ENCODE measurements around the gene ZNF837. TPM values are rescaled to one million over a fixed set of nuclear protein-coding genes. Genes with fewer than 3 reads are reported as not detected.

The ZNF837 gene
- total and polyA plus RNA-seq, 2 donors (not counting 1 experiment from before 2014, with no cell fraction given): 0.27 to 1.8 TPM

DNA sequence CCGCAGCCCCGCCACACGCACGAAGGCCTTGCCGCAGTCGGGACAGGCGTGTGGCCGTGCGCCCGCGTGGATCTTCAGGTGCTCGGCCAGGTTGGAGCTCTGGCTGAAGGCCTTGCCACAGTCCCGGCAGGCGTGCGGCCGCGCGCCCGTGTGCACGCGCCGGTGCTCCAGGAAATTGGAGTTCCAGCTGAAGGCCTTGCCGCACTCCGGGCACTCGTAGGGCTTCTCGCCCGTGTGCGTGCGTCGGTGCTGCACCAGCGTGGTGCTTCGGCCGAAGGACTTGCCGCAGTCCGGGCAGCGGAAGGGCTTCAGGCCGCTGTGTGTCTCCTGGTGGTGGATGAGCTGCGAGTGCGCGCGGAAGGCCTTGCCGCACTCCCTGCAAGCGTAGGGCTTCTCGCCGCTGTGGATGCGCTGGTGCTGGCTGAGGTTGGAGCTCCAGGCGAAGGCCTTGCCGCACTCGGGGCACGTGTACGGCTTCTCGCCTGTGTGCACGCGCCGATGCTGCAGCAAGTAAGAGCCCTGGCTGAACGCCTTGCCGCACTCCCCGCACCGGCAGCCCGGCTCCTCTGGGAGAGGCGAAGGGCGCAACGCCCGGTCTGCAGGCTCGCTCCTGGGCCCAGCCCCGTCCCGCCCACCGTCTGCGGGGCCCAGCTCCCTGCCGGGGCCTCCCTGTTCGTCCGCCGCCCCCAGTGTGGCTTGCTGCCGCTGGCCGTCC, 23.9 kb downstream of the ZNF837 start:
- no peaks in the 10 kb centered on the region for H3K36me3 ChIP-seq (ENCODE audit: control insufficient read depth, insufficient read depth, low read length)
- H2AFZ ChIP-seq (ENCODE audit: low read length): no peak overlapping the region
- H3K4me3 ChIP-seq (replicated peaks in 1 of 4; ENCODE audit: control extremely low read depth in 1 of 4, insufficient read depth in 1 of 4, low read depth in 3 of 4, low read length in 4 of 4): peak overlapping the region in 1 of 4 experiments; percentile 33
- no peaks in the 10 kb centered on the region for H3K9me3 ChIP-seq (ENCODE audit: control insufficient read depth, insufficient read depth, low read depth, low read length)
- H4K20me1 ChIP-seq (ENCODE audit: control insufficient read depth, extremely low read depth, insufficient read depth, low read length): no peaks in the 10 kb centered on the region
- peaks cover 2% of the 10 kb centered on the region for H3K4me1 ChIP-seq (ENCODE audit: control insufficient read depth, extremely low read depth, insufficient read depth, low read length)
- no peak overlapping the region for H3K9ac ChIP-seq (ENCODE audit: insufficient read depth, low read length)
- TF ChIP-seq EZH2 (IDR thresholded peaks at IDR 0.05; ENCODE audit: low read length, missing control alignments) (no peak), CTCF (conservative IDR thresholded peaks at IDR 0.05 in 1 of 2, IDR thresholded peaks at IDR 0.05 in 1 of 2; ENCODE audit: low read depth in 1 of 2, low read length in 2 of 2) (no peak)
- no peaks in the 10 kb centered on the region for H3K79me2 ChIP-seq (ENCODE audit: control insufficient read depth, insufficient read depth, low read length)
- H3K27me3 ChIP-seq (ENCODE audit: control insufficient read depth, insufficient read depth, low read length): no peaks in the 10 kb centered on the region
- H3K27ac ChIP-seq (ENCODE audit: insufficient read depth, low read length): no peak overlapping the region
- DNase-seq (ENCODE audit: low read depth in 2 of 2): peak in 1 of 2 donors; percentile 14
- H3K4me2 ChIP-seq (ENCODE audit: extremely low read depth, insufficient read depth, low read length): no peak overlapping the region

DNA sequence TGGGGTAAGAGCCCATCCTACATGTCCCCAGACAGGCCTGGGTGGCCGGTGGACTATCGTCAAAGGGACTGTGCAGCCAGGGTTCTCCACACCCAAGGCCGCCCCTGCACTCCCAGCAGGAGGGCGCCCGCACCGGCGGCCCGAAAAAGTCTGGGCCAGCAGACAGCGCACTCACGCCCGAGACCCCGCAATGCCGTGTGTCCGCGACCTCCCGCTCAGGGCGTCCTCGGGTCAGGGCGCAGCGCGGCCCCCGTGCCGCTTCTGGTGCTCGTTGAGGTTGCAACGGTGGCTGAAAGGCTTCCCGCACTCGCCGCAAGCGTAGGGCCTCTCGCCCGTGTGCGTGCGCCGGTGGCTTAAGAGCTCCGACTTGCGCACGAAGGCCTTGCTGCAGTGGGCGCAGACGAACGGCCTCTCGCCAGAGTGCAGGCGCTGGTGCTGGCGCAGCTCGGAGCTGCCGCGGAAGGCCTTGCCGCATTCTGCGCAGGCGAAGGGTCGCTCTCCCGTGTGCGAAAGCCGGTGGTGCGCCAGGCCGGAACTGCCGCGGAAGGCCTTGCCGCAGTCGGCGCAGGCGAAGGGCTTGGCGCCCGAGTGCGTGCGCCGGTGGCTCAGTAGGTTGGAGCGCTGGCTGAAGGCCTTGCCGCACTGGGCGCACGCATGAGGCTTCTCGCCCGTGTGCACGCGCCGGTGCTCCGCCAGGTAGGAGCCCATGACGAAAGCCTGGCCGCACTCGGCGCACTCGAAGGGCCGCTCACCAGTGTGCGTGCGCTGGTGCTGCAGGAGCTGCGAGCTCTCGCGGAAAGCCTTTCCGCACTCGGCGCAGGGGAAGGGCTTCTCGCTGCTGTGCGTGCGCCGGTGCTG, 24.7 kb downstream of the ZNF837 start:
- Histone ChIP-seq H3K4me1 (ENCODE audit: control insufficient read depth, extremely low read depth, insufficient read depth, low read length) (no peaks in the 10 kb centered on the region), H3K36me3 (ENCODE audit: control insufficient read depth, insufficient read depth, low read length) (no peaks in the 10 kb centered on the region), H3K27ac (ENCODE audit: insufficient read depth, low read length) (no peak overlapping the region), H3K9ac (ENCODE audit: insufficient read depth, low read length) (no peak overlapping the region), H4K20me1 (ENCODE audit: control insufficient read depth, extremely low read depth, insufficient read depth, low read length) (no peaks in the 10 kb centered on the region), H3K9me3 (ENCODE audit: control insufficient read depth, insufficient read depth, low read depth, low read length) (no peaks in the 10 kb centered on the region), H3K4me3 (replicated peaks in 1 of 4; ENCODE audit: control extremely low read depth in 1 of 4, insufficient read depth in 1 of 4, low read depth in 3 of 4, low read length in 4 of 4) (peak overlapping the region in 1 of 4 experiments; percentile 33), H2AFZ (ENCODE audit: low read length) (no peak overlapping the region), H3K27me3 (ENCODE audit: control insufficient read depth, insufficient read depth, low read length) (no peaks in the 10 kb centered on the region), H3K79me2 (ENCODE audit: control insufficient read depth, insufficient read depth, low read length) (no peaks in the 10 kb centered on the region), H3K4me2 (ENCODE audit: extremely low read depth, insufficient read depth, low read length) (peak overlapping the region; percentile 15)
- TF ChIP-seq EZH2 (IDR thresholded peaks at IDR 0.05; ENCODE audit: low read length, missing control alignments) (peak; percentile 27), CTCF (conservative IDR thresholded peaks at IDR 0.05 in 1 of 2, IDR thresholded peaks at IDR 0.05 in 1 of 2; ENCODE audit: low read depth in 1 of 2, low read length in 2 of 2) (no peak)
- DNase-seq (ENCODE audit: low read depth in 2 of 2): peak in 1 of 2 donors; percentile 39

- H3K9me3 ChIP-seq (ENCODE audit: control insufficient read depth, insufficient read depth, low read depth, low read length): no peaks in the 10 kb centered on the region
- no peak overlapping the region for H3K4me2 ChIP-seq (ENCODE audit: extremely low read depth, insufficient read depth, low read length)
- H3K4me1 ChIP-seq (ENCODE audit: control insufficient read depth, extremely low read depth, insufficient read depth, low read length): no peaks in the 10 kb centered on the region
- H3K36me3 ChIP-seq (ENCODE audit: control insufficient read depth, insufficient read depth, low read length): peaks cover 2% of the 10 kb centered on the region
- no peaks in the 10 kb centered on the region for H3K79me2 ChIP-seq (ENCODE audit: control insufficient read depth, insufficient read depth, low read length)
- no peak overlapping the region for H3K27ac ChIP-seq (ENCODE audit: insufficient read depth, low read length)
- H3K27me3 ChIP-seq (ENCODE audit: control insufficient read depth, insufficient read depth, low read length): no peaks in the 10 kb centered on the region
- DNase-seq (ENCODE audit: low read depth in 2 of 2): no peak
- H4K20me1 ChIP-seq (ENCODE audit: control insufficient read depth, extremely low read depth, insufficient read depth, low read length): no peaks in the 10 kb centered on the region
- no peak overlapping the region for H2AFZ ChIP-seq (ENCODE audit: low read length)
- no peak for TF ChIP-seq EZH2 (IDR thresholded peaks at IDR 0.05; ENCODE audit: low read length, missing control alignments)
- TF ChIP-seq CTCF (conservative IDR thresholded peaks at IDR 0.05 in 1 of 2, IDR thresholded peaks at IDR 0.05 in 1 of 2; ENCODE audit: low read depth in 1 of 2, low read length in 2 of 2): no peak
- no peak overlapping the region for H3K9ac ChIP-seq (ENCODE audit: insufficient read depth, low read length)
- no peak overlapping the region for H3K4me3 ChIP-seq (replicated peaks in 1 of 4; ENCODE audit: control extremely low read depth in 1 of 4, insufficient read depth in 1 of 4, low read depth in 3 of 4, low read length in 4 of 4)
Observed at GRCh38 chr19:58355215-58355796, 25.5 kb downstream of the ZNF837 start.
